ENCODE measurements around the gene MYLK2.

- TF ChIP-seq CTCF (optimal IDR thresholded peaks at IDR 0.05 in 1 of 3, IDR thresholded peaks at IDR 0.05 in 1 of 3, conservative IDR thresholded peaks at IDR 0.05 in 1 of 3; ENCODE audit: extremely low read depth in 1 of 3, insufficient read depth in 2 of 3, low read length in 3 of 3) (no peak), EZH2 (IDR thresholded peaks at IDR 0.05; ENCODE audit: low read length) (no peak)
Observed at GRCh38 chr20:31826074-31826473, 6.9 kb downstream of the MYLK2 start.

All from keratinocyte (primary cell).